ENCODE results near the gene YIPF4.
"Not testable (repeated sequence)": the region's sequence is repeated elsewhere in the genome, so short reads cannot be mapped to it uniquely, and the experiment has no call there.

YIPF4 gene

DNA sequence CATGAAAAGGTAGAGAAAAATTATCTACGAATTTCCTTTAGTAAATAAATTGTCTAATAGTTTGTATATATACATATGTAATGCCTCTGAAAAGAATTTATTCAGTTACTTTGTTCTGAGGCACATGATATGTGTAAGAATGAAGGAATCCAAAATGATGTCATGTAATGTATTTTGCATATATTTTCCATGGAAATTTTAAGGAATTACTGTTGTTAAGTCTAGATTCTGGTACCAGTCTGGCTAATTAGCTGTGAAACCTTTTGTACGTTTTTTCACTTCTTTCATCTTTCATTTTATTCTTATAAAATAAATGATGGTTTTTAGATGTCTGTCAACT lies 12.3 kb downstream of the YIPF4 start:
- no peak for DNase-seq

DNA sequence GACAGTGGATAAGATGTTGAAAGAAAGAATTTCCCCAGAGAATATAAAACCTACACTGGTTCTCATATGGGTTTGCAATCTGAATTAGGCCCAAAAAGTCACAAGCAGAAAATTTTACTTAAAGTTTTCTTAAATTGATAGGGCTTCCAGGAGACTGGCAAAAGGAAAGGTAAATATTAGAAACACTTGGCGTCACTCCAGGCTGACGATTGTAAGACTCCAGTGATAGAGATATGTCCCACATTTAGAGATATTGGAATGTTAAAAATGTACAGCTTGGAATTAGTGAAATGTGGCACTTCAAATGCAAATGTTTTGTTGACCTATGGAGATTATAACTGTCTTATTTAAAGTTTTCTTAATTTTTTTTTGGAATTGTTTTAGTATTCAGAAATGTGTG lies 14.0 kb downstream of the YIPF4 start:
- DNase-seq, result no peak

DNA sequence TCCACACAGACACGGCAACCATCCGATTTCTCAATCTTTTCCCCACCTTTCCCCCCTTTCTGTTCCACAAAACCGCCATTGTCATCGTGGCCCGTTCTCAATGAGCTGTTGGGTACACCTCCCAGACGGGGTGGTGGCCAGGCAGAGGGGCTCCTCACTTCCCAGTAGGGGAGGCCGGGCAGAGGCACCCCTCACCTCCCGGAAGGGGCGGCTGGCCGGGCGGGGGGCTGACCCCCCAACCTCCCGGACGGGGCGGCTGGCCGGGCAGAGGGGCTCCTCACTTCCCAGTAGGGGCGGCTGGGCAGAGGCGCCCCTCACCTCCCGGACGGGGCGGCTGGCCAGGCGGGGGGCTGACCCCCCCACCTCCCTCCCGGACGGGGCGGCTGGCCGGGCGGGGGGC lies 15.8 kb downstream of the YIPF4 start:
- not testable (repeated sequence) for DNase-seq

DNA sequence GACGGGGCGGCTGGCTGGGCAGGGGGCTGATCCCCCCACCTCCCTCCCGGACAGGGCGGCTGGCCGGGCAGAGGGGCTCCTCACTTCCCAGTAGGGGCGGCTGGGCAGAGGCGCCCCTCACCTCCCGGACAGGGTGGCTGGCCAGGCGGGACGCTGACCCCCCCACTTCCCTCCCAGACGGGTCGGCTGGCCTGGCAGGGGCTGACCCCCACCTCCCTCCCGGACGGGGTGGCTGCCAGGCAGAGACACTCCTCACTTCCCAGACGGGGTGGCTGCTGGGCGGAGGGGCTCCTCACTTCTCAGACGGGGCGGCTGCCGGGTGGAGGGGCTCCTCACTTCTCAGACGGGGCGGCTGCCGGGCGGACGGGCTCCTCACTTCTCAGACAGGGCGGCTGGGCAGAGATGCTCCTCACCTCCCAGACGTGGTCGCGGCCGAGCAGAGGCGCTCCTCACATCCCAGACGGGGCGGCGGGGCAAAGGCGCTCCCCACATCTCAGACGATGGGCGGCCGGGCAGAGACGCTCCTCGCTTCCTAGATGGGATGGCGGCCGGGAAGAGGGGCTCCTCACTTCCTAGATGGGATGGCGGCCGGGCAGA lies 16.4 kb downstream of the YIPF4 start:
- not testable (repeated sequence) for DNase-seq

DNA sequence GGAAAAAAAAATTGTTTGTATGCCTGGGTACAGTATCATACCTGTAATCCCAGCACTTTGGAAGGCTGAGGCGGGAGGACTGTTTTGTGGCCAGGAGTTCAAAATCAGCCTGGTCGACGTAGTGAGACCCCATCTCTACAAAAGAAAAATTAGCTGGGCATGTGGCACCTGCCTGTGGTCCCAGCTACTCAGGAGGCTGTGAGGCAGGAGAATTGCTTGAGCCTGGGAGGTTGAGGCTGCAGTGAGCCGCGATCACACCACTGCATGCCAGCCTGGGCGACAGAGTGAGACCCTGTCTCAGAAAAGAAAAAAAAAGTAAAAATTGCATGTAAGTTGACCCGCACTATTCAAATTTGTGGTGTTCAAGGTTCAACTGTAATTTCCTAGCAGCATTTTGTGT lies 32.9 kb downstream of the YIPF4 start:
- DNase-seq, result no peak

DNA sequence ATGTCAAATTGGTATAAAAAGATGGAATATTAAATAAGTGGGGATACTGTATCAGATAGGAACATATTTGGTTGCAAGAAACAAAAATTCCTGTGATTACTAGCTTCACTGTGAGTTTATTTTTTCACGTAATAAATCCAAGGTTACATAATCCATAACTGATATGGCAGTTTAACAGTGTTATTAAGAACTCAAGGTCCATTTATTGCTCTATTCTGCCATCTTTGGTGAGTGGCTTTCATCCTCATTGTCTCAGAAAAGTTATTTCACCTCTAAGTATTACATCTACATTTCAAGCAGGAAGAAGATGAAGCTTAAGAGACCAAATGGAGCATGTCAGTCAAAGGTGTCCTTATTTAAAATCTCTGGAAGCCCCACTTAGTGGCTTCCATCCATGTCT lies 37.2 kb downstream of the YIPF4 start:
- no peak for DNase-seq

DNA sequence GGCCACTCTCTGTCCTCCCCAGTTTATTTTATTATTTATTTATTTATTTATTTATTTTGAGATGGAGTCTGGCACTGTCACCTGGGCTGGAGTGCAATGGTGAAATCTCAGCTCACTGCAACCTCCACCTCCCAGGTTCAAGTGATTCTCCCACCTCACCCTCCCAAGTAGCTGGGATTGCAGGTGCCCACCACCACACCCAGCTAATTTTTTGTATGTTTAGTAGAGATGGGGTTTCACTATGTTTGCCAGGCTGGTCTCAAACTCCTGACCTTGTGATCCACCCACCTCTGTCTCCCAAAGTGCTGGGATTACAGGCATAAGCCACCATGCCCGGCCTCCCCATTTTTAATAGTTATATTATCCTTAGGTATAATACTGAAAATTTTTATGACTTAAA lies 51.0 kb downstream of the YIPF4 start:
- not testable (repeated sequence) for DNase-seq

DNA sequence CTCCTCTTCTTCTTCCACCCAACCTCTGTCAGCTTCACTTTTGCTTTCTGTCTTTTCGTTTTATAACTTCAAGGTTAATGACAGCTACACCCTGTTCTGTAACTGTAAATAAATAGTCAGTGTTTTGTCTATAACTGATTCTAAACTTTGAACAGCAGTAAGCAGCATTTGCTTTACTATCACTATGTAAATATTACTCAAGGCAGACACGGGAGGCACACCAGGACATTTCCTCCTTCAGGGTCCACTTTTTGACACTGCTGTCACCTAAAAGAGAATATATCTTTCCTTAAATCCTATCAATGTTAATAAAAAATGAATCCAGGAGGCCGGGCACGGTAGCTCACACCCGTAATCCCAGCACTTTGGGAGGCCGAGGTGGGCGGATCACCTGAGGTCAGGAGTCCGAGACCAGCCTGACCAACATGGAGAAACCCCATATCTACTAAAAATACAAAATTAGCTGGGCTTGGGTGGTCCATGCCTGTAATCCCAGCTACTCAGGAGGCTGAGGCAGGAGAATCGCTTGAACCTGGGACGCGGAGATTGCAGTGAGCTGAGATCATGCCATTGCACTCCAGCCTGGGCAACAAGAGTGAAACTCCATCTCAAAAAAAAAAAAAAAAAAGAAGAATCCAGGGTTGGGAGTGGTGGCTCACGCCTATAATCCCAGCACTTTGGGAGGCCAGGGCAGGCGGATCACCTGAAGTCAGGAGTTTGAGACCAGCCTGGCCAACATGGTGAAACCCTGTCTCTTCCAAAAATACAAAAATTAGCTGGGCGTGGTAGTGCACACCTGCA lies 51.7 kb downstream of the YIPF4 start:
- not testable (repeated sequence) for DNase-seq

DNA sequence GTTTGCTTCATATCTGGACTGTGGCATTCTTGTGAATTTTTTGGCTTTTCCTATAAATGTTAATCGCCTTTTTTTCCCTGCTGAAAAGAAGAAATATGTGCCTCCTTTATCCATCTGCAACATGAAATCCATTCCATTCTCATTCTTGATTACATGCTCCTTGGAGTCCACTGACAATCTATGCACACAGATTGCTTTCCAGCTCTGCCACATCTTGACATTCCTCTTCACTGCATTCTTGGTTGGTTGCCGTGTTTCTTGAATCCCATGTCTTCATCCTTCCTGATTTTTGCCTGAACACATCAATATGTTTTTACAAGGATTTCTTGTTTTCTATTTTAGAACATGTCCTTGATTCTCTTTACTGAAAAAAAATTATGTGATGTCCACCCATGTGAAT lies 52.4 kb downstream of the YIPF4 start:
- no peak for DNase-seq

DNA sequence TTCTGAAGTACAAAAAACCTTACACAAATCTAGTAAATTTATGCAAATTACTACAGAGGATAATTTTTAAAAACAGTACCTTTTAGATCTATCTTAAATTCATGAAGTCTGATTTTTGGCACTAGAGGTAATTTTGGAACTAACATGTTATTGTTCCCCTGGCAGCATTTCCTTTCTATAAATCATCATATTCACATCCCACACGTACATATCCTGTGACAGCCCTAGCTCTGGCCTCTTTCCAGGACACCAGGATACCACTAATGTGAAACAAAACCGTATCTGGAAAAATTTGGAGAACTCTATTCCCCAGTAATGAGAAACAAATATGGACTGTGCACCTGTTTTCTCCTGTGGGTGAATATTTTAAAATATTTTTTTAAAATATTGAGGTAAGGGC lies 65.1 kb downstream of the YIPF4 start:
- DNase-seq, result no peak

DNA sequence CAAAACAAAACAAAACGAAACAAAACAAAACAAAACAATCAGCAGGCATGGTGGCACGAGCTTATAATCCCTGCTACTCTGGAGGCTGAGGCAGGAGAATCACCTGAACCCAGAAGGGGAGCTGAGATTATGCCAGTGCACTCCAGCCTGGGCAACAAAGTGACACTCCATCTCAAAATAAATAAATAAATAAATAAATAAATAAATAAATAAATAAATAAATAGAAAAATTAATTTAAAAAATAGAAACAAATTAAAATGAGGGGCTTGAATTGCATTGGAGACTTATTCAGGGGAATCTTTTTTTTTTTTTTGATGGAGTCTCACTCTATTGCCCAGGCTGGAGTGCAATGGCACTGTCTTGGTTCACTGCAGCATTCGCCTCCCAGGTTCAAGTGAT lies 73.1 kb downstream of the YIPF4 start:
- not testable (repeated sequence) for DNase-seq

DNA sequence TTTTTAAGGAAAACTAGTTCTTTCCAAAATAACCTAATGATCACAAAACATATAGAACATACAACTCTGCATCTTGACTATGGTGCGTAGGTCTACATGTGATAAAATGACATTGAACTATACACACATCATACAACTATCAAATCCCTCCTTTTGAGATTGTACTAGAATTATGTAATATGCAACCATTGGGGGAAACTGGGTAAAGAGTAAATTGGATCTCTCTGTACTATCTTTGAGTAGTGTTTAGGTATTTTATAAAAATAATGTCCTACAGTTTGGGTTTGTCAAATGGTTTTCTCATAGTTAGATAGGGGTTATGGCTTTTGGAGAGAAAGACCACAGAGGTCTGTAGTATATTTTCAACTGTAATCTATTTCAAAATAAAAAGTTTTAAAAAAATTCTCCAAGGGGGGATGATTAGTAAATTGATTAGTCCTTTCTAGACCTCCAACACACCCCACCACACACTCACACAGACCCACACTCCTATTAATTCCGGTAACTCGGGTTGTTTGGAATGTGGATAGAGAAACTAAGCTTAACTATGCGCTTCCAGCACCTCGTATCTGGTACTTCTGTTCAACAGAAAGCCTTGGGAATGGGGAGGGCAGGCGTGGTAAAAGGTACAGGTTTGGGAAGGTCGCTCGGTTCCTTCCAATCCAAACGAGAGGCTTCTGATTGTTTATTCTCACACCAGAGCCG lies 78.4 kb downstream of the YIPF4 start:
- DNase-seq, result no peak

DNA sequence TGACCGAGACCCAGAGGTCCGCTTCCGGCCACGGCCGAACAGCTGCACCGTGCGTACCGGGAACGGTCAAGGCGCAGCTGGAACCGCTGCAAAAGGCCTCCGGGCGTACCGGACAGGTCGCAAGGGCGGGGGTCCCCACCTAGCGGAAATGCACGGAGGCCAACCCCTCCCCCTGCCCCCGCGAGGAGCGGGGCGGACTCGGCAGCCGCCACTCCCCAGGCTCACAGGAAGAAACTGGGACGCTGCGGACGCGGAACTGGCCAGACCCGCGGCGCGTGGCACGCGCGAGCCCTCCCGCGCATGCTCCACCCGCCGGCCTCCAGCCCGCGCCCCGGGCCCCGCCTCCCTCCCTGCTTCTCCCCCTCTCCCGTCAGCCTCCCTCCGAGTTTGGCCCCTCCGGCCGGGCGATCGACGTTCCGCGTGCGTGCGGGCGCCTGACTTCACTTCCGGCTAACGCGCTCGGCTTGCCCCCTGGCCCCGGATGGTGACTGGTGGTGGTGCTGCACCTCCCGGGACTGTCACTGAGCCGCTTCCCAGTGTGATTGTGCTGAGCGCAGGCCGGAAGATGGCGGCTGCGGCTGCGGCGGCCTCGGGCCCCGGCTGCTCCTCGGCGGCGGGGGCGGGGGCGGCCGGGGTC lies 79.1 kb downstream of the YIPF4 start, which contains the start of gene BIRC6:
BIRC6 (plus strand) TSS at position 343 of the 637 bp plus-strand sequence; CDS start at position 482, 139 bp downstream.
- DNase-seq, result peak; percentile 91 to 96

DNA sequence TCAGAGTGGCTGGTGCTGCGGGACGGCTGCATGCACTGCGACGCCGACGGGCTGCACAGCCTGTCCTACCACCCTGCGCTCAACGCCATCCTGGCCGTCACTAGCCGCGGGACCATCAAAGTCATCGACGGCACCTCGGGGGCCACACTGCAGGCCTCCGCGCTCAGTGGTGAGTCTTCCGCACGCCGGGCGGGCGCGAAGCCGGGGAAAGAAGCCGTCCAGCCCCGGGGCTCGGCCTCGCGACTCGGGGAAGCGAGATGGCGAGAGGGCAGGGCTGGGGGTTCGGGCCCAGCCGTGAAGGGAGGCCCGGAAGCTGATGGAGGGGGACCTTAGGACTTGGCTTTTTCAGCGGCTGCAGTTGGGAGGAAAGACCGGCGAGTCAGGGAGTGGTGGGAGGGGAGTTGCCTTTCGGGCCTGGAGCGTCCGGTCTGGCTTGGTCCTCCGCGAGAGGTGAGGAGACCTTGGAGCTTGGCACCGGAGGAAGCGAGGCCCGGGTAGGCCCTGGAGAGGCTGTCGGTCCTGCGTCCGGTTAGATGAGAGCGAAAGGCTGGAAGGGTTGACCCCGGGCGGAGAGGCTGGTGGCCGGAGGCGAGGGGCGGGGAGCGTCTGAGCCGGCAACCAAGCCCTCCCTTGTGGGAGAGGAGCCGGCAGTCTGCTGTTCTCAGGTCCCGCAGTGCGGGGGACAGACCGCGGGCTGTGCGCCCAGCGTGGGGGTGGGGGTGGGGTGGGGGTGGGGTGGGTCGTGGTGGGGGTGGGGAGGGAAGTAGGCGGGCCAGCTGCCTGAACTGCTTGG lies 79.8 kb downstream of the YIPF4 start:
- no peak for DNase-seq

DNA sequence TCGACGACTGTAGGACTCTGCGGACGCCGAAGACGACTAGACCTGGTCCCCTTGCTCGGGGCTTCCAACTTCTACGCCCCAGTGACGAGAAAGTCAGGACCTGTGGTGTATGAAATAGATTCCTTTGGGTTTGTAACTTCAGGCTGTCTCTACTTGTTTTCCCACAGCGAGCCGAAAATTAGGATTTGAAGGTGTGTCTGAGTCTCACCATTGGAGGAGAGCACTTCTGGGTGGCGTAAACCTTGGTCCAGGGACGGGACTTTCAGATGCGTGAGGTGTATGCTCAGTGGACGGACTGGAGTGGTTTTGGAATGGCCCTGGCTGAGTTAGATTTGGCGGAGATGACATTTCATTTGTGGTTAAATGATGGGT lies 80.4 kb downstream of the YIPF4 start:
- no peak for DNase-seq

DNA sequence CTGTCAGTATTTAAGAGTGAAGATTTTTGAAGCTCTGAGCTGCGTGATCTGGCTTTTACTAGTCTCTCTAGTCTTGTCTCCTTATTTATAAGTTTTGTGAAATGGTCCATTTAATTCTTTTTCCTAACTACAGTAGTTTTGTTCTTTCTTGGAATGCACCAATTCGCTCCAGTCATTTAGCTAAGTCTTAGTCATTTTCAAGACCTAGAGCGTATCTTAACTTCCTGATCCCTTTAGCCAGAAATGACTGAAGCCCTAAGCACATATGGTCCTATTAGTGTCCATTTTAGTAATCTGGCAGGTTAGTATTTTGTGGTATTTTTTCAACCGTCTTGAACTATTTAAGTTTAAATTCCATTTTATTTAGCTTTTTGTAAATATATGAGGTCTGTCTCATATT lies 82.7 kb downstream of the YIPF4 start:
- no peak for DNase-seq

DNA sequence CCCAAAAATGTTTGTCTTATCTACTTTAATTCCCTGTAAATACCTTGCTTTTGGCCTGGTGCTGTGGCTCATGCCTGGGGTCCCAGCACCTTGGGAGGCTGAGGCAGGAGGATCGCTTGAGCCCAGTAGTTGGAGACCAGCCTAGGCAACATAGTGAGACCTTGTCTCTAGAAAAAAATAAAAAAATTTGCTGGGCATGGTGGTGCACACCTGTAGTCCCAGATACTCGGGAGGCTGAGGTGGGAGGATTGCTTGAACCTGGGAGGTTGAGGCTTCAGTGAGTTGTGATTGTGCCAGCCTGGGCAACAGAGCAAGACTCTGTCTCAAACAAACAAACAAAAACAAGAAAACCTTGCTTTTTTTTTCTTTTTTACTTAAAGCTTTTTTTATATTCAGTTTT lies 85.3 kb downstream of the YIPF4 start:
- DNase-seq, result not testable (repeated sequence)

DNA sequence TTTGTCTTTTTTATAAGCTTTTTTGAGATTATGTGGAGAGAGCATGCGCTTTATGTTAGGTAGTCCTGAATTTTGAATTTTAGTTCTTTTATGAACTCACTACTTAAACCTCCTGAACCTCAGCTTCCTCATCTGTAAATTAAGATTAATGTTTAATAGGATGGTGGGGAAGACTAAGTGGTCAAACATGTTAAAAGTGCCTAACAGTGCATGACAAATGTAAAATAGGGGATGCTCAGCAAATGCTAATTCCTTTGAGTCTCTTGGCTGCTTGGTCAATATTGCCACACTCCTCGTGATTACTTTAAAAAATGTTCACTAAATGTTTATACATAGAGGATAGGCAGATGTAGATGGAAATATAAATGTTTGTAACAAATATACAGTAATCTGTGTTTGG lies 85.9 kb downstream of the YIPF4 start:
- DNase-seq, result no peak

DNA sequence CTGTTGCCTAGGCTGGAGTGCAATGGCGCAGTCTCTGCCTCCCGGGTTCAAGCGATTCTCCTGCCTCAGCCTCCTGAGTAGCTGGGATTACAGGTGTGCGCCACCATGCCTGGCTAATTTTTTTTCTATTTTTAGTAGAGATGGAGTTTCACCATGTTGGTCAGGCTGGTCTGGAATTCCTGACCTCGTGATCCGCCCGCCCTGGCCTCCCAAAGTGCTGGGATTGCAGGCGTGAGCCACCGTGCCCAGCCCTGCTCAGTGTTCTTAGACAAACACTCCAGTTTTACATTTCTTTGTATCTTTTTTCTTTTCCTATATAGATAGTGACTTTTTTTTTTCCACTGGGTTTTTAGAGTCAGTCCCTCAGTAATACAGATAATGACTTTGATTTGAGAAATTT lies 86.6 kb downstream of the YIPF4 start:
- DNase-seq, result not testable (repeated sequence)

DNA sequence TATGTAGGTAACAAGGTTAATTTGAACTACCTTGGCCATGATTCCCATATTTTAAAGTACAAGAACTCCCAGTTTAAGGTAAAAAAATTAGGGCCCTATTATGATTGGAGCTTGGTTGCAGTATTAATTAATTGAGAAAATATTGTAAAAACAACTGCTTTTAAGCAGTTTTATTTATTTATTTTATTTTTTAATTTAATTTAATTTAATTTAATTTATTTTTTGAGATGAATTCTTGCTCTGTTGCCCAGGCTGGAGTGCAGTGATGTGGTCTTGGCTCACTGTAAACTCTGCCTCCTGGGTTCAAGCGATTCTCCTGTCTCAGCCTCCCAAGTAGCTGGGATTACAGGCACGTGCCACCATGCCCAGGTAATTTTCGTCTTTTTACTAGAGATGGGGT lies 88.0 kb downstream of the YIPF4 start:
- DNase-seq, result not testable (repeated sequence)
